HEK293 (cell line): Measurements from ENCODE around the gene RING1.
A peak's percentile ranks its signal among the peaks of the same experiment; 100 is the strongest.

Experiments
- CTCF ChIA-PET: fragments of 350-600 bp; formaldehyde crosslinking; extraction: SDS; loops from one replicate; lab custom pipeline; 2021; ENCODE audit warnings: antibody characterized with exemption; lab: Yijun Ruan, JAX
- POLR2A ChIA-PET: fragments of 300-600 bp; formaldehyde crosslinking; extraction: SDS; loops from one replicate; lab custom pipeline; 2020; ENCODE audit warnings: antibody characterized with exemption, inconsistent platforms; lab: Yijun Ruan, JAX
- H3K27ac ChIP-seq: fragments of 200-500 bp; sonication (Bioruptor generic); 2 replicates; pipeline ENCODE4 v1.5.1; 2014; ENCODE audit warnings: low read depth, low read length, control low read depth, inconsistent platforms; ENCODE audit errors: extremely low read depth
- H3K36me3 ChIP-seq, 2 experiments: fragments of 200-500 bp in 1 of 2; sonication (Bioruptor generic) in 1 of 2; 1 replicate in 1 of 2; 2 replicates in 1 of 2; pipeline ENCODE4 v1.5.1; 2014 to 2017; ENCODE audit warnings: inconsistent platforms in 2 of 2, low read length in 2 of 2; ENCODE audit not compliant: control insufficient read depth in 2 of 2, insufficient read depth in 1 of 2
- H3K4me1 ChIP-seq: fragments of 200-500 bp; sonication (Bioruptor generic); 2 replicates; pipeline ENCODE4 v1.5.1; 2014; ENCODE audit warnings: mild to moderate bottlenecking, low read length, inconsistent platforms; ENCODE audit not compliant: control insufficient read depth, insufficient read depth
- H3K4me3 ChIP-seq: 2 replicates; pipeline ENCODE4 v1.5.1; 2011; ENCODE audit warnings: low read depth, mild to moderate bottlenecking, control low read depth, low read length, moderate library complexity
- H3K9me3 ChIP-seq: fragments of 200-500 bp; sonication (Bioruptor generic); 2 replicates; pipeline ENCODE4 v1.5.1; 2014; ENCODE audit warnings: low read depth, low read length, inconsistent platforms; ENCODE audit not compliant: control insufficient read depth, insufficient read depth
- GLI4 ChIP-seq: fragments of 450-650 bp; formaldehyde crosslinking; IDR thresholded peaks from 2 replicates; pipeline ENCODE4 v1.5.1; 2016; ENCODE audit warnings: missing biosample characterization, missing genetic modification characterization
- MZF1 ChIP-seq: fragments of 450-650 bp; formaldehyde crosslinking; IDR thresholded peaks from 2 replicates; pipeline ENCODE4 v1.5.1; 2017; ENCODE audit warnings: missing biosample characterization, missing genetic modification characterization, borderline replicate concordance
- PBX3 ChIP-seq: sonication (generic); formaldehyde crosslinking; IDR thresholded peaks from 2 replicates; pipeline ENCODE4 v1.8.1; 2022; ENCODE audit warnings: mild to moderate bottlenecking, moderate library complexity, missing genetic modification reagents
- PRDM10 ChIP-seq: fragments of 450-650 bp; formaldehyde crosslinking; IDR thresholded peaks from 2 replicates; pipeline ENCODE4 v1.5.1; 2016; ENCODE audit warnings: missing biosample characterization, missing genetic modification characterization
- REPIN1 ChIP-seq: fragments of 450-650 bp; formaldehyde crosslinking; IDR thresholded peaks from 2 replicates; pipeline ENCODE4 v1.5.1; 2017; ENCODE audit warnings: missing biosample characterization, missing genetic modification characterization, low read depth
- SP7 ChIP-seq: fragments of 450-650 bp; formaldehyde crosslinking; IDR thresholded peaks from 2 replicates; pipeline ENCODE4 v1.5.1; 2016; ENCODE audit warnings: missing biosample characterization, missing genetic modification characterization
- TCF7L2 ChIP-seq: IDR thresholded peaks from 2 replicates; pipeline ENCODE4 v1.6.1; 2011; ENCODE audit warnings: low read depth, mild to moderate bottlenecking, inconsistent platforms, low read length, moderate library complexity, borderline replicate concordance
- ZBTB10 ChIP-seq: fragments of 450-650 bp; formaldehyde crosslinking; IDR thresholded peaks from 2 replicates; pipeline ENCODE4 v1.5.1; 2016; ENCODE audit warnings: missing biosample characterization, missing genetic modification characterization
- ZFP3 ChIP-seq: fragments of 450-650 bp; formaldehyde crosslinking; IDR thresholded peaks from 2 replicates; pipeline ENCODE4 v1.5.1; 2016; ENCODE audit warnings: low read depth, missing biosample characterization, missing genetic modification characterization
- ZNF10 ChIP-seq: fragments of 450-650 bp; formaldehyde crosslinking; IDR thresholded peaks from 2 replicates; pipeline ENCODE4 v1.5.1; 2017; ENCODE audit warnings: missing biosample characterization, missing genetic modification characterization
- ZNF16 ChIP-seq: fragments of 450-650 bp; formaldehyde crosslinking; IDR thresholded peaks from 2 replicates; pipeline ENCODE4 v1.5.1; 2016; ENCODE audit warnings: low read depth, missing biosample characterization, missing genetic modification characterization
- ZNF324 ChIP-seq: fragments of 450-650 bp; formaldehyde crosslinking; IDR thresholded peaks from 2 replicates; pipeline ENCODE4 v1.5.1; 2016; ENCODE audit warnings: missing biosample characterization, missing genetic modification characterization
- ZNF335 ChIP-seq: fragments of 450-650 bp; formaldehyde crosslinking; conservative IDR thresholded peaks from 2 replicates; pipeline ENCODE4 v1.5.1; 2016; ENCODE audit warnings: missing biosample characterization, missing genetic modification characterization
- ZNF404 ChIP-seq: fragments of 450-650 bp; formaldehyde crosslinking; IDR thresholded peaks from 2 replicates; pipeline ENCODE4 v1.5.1; 2017; ENCODE audit warnings: missing biosample characterization, missing genetic modification characterization
- ZNF473 ChIP-seq: fragments of 450-650 bp; formaldehyde crosslinking; IDR thresholded peaks from 2 replicates; pipeline ENCODE4 v1.5.1; 2017; ENCODE audit warnings: missing biosample characterization, missing genetic modification characterization
- ZNF501 ChIP-seq: fragments of 450-650 bp; formaldehyde crosslinking; IDR thresholded peaks from 2 replicates; pipeline ENCODE4 v1.5.1; 2016; ENCODE audit warnings: missing biosample characterization, missing genetic modification characterization
- ZNF548 ChIP-seq: fragments of 450-650 bp; formaldehyde crosslinking; IDR thresholded peaks from 2 replicates; pipeline ENCODE4 v1.5.1; 2016; ENCODE audit warnings: missing biosample characterization, missing genetic modification characterization
- ZNF560 ChIP-seq: fragments of 450-650 bp; formaldehyde crosslinking; IDR thresholded peaks from 2 replicates; pipeline ENCODE4 v1.5.1; 2017; ENCODE audit warnings: missing biosample characterization, missing genetic modification characterization, borderline replicate concordance
- ZNF660 ChIP-seq: fragments of 450-650 bp; IDR thresholded peaks from 2 replicates; pipeline ENCODE4 v1.5.1; 2018; ENCODE audit warnings: missing biosample characterization, mild to moderate bottlenecking, missing genetic modification characterization
- ZNF785 ChIP-seq: fragments of 450-650 bp; formaldehyde crosslinking; IDR thresholded peaks from 2 replicates; pipeline ENCODE4 v1.5.1; 2016; ENCODE audit warnings: missing biosample characterization, missing genetic modification characterization
- TF ChIP-seq, protein P1 (sequence below): fragments of 450-650 bp; formaldehyde crosslinking; IDR thresholded peaks from 2 replicates; pipeline ENCODE4 v1.5.1; 2016; ENCODE audit warnings: missing biosample characterization, missing genetic modification characterization

The RING1 gene

GRCh38 chr6:33208091-33208967, at the start of gene RING1 (continued):
- TF ChIP-seq PRDM10 (tag by site-specific recombination) = 0 out of 2 replicates have a peak, but pooled peaks have one; percentile 9
- TF ChIP-seq PBX3 = 0 out of 2 replicates have a peak, but pooled peaks have one; percentile 77
- TF ChIP-seq ZNF660 = peak; percentile 65; the same call in 1 of the 2 replicates
- TF ChIP-seq ZNF560 (tag by site-specific recombination) = no peak
- TF ChIP-seq ZBTB10 (tag by site-specific recombination) = peak; percentile 79
- TF ChIP-seq, protein P1, sequence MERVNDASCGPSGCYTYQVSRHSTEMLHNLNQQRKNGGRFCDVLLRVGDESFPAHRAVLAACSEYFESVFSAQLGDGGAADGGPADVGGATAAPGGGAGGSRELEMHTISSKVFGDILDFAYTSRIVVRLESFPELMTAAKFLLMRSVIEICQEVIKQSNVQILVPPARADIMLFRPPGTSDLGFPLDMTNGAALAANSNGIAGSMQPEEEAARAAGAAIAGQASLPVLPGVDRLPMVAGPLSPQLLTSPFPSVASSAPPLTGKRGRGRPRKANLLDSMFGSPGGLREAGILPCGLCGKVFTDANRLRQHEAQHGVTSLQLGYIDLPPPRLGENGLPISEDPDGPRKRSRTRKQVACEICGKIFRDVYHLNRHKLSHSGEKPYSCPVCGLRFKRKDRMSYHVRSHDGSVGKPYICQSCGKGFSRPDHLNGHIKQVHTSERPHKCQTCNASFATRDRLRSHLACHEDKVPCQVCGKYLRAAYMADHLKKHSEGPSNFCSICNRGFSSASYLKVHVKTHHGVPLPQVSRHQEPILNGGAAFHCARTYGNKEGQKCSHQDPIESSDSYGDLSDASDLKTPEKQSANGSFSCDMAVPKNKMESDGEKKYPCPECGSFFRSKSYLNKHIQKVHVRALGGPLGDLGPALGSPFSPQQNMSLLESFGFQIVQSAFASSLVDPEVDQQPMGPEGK (tag by site-specific recombination) = peak; percentile 97
- TF ChIP-seq MZF1 (tag by site-specific recombination) = 0 out of 2 replicates have a peak, but pooled peaks have one; percentile 20
- TF ChIP-seq TCF7L2 = no peak
- no peak for TF ChIP-seq ZNF404
- TF ChIP-seq REPIN1 (tag by site-specific recombination) = peak; percentile 29; the same call in 1 of the 2 replicates
- TF ChIP-seq ZNF501 (tag by site-specific recombination) = peak; percentile 78

DNA sequence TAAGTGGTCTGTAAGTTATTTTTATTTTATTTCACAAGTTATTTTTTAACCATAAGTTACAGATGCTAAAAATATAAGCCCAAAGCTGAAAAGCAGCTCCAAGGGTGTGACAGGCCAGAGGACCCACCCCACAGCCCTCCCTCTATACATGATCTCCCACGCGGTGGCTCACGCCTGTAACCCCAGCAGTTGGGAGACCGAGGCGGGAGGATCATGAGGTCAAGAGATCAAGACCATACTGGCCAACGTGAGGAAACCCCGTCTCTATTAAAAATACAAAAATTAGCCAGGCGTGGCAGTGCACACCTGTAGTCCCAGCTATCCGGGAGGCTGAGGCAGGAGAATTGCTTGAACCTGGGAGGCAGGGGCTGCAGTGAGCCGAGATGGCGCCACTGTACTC, 48.2 kb upstream of the RING1 start:
- no peak for TF ChIP-seq ZNF473 (tag by site-specific recombination)
- TF ChIP-seq ZFP3 (tag by site-specific recombination) = no peak
- TF ChIP-seq ZNF16 (tag by site-specific recombination) = no peak
- TF ChIP-seq SP7 (tag by site-specific recombination) = no peak
- no peak for TF ChIP-seq ZNF785 (tag by site-specific recombination)
- TF ChIP-seq GLI4 (tag by site-specific recombination) = no peak
- no peak for TF ChIP-seq ZNF324 (tag by site-specific recombination)
- no peak for TF ChIP-seq ZNF548 (tag by site-specific recombination)
- no peak for TF ChIP-seq ZNF335 (tag by site-specific recombination)
- no peak for TF ChIP-seq ZNF10 (tag by site-specific recombination)
- CTCF ChIA-PET = interaction anchor here (0.6 to 7.2 kb wide), 12 partner anchors 8 to 1582 kb away, joined by 3 to 62 read pairs (median 4); no protein-coding TSS in a partner anchor
- H3K36me3 ChIP-seq = no peaks in the 10 kb centered on the region
- POLR2A ChIA-PET = interaction anchor here (1.0 kb wide), 1 partner anchor 38 kb away, joined by 6 read pairs; no protein-coding TSS in a partner anchor
- no peaks in the 10 kb centered on the region for H3K9me3 ChIP-seq
- H3K4me3 ChIP-seq = no peak overlapping the region
- no peak overlapping the region for H3K27ac ChIP-seq
- 0 out of 2 replicates have a peak, but pooled peaks cover 2% of the 10 kb centered on the region for H3K4me1 ChIP-seq
